Cardiac fibroblast (primary cell): ENCODE data around the gene AVL9.

Experiments used
- DNase-seq, 2 donors: peaks; one replicate each; pipeline versions ENCODE4 v3.0.0 to v3.0.0-alpha.2; 2010; ENCODE audit warnings: low read depth in 2 of 2
- H3K4me3 ChIP-seq, 2 donors: replicated peaks in 1 of 2; 1 replicate in 1 of 2; 2 replicates in 1 of 2; pipeline ENCODE4 v1.5.1; 2011; ENCODE audit warnings: low read depth in 2 of 2, low read length in 2 of 2, mild to moderate bottlenecking in 2 of 2, moderate library complexity in 1 of 2
- CTCF ChIP-seq: IDR thresholded peaks from one replicate; pipeline ENCODE4 v1.5.1; 2011; ENCODE audit warnings: low read depth, mild to moderate bottlenecking, low read length, inconsistent platforms

The AVL9 gene

GRCh38 chr7:32519763-32520162, 24.5 kb downstream of the AVL9 start:
- DNase-seq, result no peak
- no peak for TF ChIP-seq CTCF

GRCh38 chr7:32522746-32523530, 27.6 kb downstream of the AVL9 start:
- no peak for DNase-seq
- no peak overlapping the region for H3K4me3 ChIP-seq
- no peak for TF ChIP-seq CTCF

More at GRCh38 chr7:32519763-32520162, 24.5 kb downstream of the AVL9 start:
- H3K4me3 ChIP-seq, result no peak overlapping the region

- no peak overlapping the region for H3K4me3 ChIP-seq
- no peak for TF ChIP-seq CTCF
- DNase-seq, result no peak
These were observed 29.3 kb downstream of the AVL9 start for GRCh38 chr7:32524631-32525030.

GRCh38 chr7:32525839-32526238, 30.6 kb downstream of the AVL9 start:
- H3K4me3 ChIP-seq, result no peak overlapping the region
- DNase-seq, result no peak
- TF ChIP-seq CTCF, result no peak

- DNase-seq, result no peak
- H3K4me3 ChIP-seq, result no peak overlapping the region
- TF ChIP-seq CTCF, result no peak
These were observed 36.1 kb downstream of the AVL9 start for GRCh38 chr7:32531402-32531801.

- H3K4me3 ChIP-seq, result no peak overlapping the region
- TF ChIP-seq CTCF, result no peak
- no peak for DNase-seq
These were observed 36.8 kb downstream of the AVL9 start for GRCh38 chr7:32532086-32532485.

- H3K4me3 ChIP-seq, result no peak overlapping the region
- no peak for DNase-seq
- TF ChIP-seq CTCF, result no peak
These were observed 37.4 kb downstream of the AVL9 start for GRCh38 chr7:32532716-32533115.
